Measurements from ENCODE around the gene KBTBD2.
"Not testable (repeated sequence)": the region's sequence is repeated elsewhere in the genome, so short reads cannot be mapped to it uniquely, and the experiment has no call there.

Gene KBTBD2

GRCh38 chr7:32848655-32849054 is 42.9 kb downstream of the KBTBD2 start:
- not testable (repeated sequence) for DNase-seq

DNA sequence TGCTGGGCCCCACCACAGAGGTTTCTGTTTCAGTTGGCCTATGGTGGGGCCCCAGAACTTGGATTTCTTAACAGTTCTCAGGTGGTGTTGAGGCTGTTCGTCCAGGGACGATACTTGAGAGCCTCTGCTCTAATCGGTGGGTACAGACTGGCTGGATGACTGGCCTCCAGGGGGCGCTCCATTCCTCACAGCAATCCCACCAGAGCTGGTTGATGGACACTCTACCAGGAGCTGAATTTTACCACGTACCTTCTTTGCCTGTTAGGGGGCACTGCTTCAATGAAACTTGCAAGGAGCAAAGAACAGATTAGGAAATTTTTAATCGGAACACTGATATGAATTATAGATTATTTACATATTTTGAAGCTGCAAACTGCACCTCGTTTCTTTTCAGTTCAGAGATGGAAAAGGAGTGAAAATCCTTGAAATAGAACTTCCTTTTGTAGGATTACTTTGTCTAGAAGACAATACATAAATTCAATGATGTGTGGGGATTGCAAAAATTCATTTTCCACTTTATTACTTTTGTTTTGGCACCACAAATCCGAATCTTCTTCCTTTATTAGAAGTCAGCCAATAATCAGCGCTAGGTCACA is 44.8 kb downstream of the KBTBD2 start:
- DNase-seq, result peak; percentile 70

GRCh38 chr7:32844748-32845147 is 46.8 kb downstream of the KBTBD2 start:
- not testable (repeated sequence) for DNase-seq

DNA sequence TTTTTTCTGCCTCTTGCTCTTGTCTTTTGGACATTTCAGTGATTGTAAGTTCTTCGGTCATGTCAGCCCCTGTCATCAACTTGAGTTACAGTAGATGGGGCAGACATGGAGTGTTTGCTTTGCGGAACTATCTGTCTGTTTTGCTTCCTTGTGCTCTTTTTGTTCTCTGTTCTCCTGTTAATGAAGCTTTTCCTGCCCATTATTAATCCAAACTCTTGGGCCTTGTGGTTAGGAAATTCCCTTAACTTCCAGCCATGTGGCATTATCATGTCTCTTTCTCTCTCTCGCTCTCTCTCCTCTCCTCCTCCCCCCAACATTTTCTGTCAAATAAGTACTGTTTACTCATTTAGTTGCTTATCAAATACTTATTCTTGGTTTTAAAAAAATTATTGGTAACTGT is 47.8 kb downstream of the KBTBD2 start:
- not testable (repeated sequence) for DNase-seq

GRCh38 chr7:32839846-32840245 is 51.7 kb downstream of the KBTBD2 start:
- DNase-seq, result not testable (repeated sequence)

DNA sequence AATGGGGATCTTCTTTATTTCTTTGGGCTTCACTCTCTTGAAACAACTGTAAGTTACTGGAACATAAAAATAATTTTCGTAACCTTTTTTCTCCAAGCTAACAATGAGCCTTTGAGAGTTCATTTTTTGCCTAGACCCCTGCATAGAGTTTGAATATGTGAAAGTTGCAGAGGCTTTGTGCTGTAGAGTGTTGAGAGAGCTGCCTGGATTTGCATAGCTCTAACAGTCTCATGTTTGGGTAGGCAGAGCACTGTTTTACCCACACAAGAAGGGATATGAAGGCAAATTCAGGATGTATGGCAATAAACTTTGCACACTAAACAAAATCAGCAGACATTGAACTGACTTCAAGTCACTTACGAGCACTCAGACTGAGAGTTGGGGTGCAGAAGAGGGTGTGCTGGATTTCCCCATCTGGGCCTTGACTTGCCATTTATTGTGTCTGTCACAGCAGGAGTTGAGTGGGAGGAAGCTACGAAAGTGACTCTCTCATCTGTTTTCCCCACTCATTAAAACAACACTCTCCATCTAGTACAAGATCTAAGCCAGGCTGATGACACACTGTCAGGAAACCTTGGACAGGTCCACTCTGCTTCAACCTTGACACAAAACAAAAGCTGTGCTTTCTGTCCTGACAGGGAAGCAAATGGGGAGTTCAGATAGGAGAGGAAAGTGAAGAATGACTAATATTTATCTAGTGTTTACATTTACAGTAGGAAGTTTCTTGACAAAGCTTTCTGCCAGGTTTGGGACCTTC is 62.4 kb downstream of the KBTBD2 start:
- DNase-seq, result not testable (repeated sequence)
